HEK293 (cell line): ENCODE data around the gene CUL9.

Experiments
- CTCF ChIA-PET: fragments of 350-600 bp; formaldehyde crosslinking; extraction: SDS; loops from one replicate; lab custom pipeline; 2021; ENCODE audit warnings: antibody characterized with exemption; lab: Yijun Ruan, JAX
- POLR2A ChIA-PET: fragments of 300-600 bp; formaldehyde crosslinking; extraction: SDS; loops from one replicate; lab custom pipeline; 2020; ENCODE audit warnings: antibody characterized with exemption, inconsistent platforms; lab: Yijun Ruan, JAX
- H3K27ac ChIP-seq: fragments of 200-500 bp; sonication (Bioruptor generic); 2 replicates; pipeline ENCODE4 v1.5.1; 2014; ENCODE audit warnings: low read depth, low read length, control low read depth, inconsistent platforms; ENCODE audit errors: extremely low read depth
- H3K36me3 ChIP-seq, 2 experiments: fragments of 200-500 bp in 1 of 2; sonication (Bioruptor generic) in 1 of 2; 1 replicate in 1 of 2; 2 replicates in 1 of 2; pipeline ENCODE4 v1.5.1; 2014 to 2017; ENCODE audit warnings: inconsistent platforms in 2 of 2, low read length in 2 of 2; ENCODE audit not compliant: control insufficient read depth in 2 of 2, insufficient read depth in 1 of 2
- H3K4me1 ChIP-seq: fragments of 200-500 bp; sonication (Bioruptor generic); 2 replicates; pipeline ENCODE4 v1.5.1; 2014; ENCODE audit warnings: mild to moderate bottlenecking, low read length, inconsistent platforms; ENCODE audit not compliant: control insufficient read depth, insufficient read depth
- H3K4me3 ChIP-seq: 2 replicates; pipeline ENCODE4 v1.5.1; 2011; ENCODE audit warnings: low read depth, mild to moderate bottlenecking, control low read depth, low read length, moderate library complexity
- H3K9me3 ChIP-seq: fragments of 200-500 bp; sonication (Bioruptor generic); 2 replicates; pipeline ENCODE4 v1.5.1; 2014; ENCODE audit warnings: low read depth, low read length, inconsistent platforms; ENCODE audit not compliant: control insufficient read depth, insufficient read depth
- KLF10 ChIP-seq: fragments of 450-650 bp; IDR thresholded peaks from 2 replicates; pipeline ENCODE4 v1.5.1; 2018; ENCODE audit warnings: missing biosample characterization, mild to moderate bottlenecking, missing genetic modification characterization
- KLF17 ChIP-seq: fragments of 450-650 bp; formaldehyde crosslinking; IDR thresholded peaks from 2 replicates; pipeline ENCODE4 v1.5.1; 2016; ENCODE audit warnings: missing biosample characterization, missing genetic modification characterization
- KLF7 ChIP-seq: fragments of 450-650 bp; formaldehyde crosslinking; IDR thresholded peaks from 2 replicates; pipeline ENCODE4 v1.5.1; 2016; ENCODE audit warnings: missing biosample characterization, missing genetic modification characterization, borderline replicate concordance
- KLF9 ChIP-seq: fragments of 450-650 bp; formaldehyde crosslinking; IDR thresholded peaks from 2 replicates; pipeline ENCODE4 v1.5.1; 2016; ENCODE audit warnings: missing biosample characterization, missing genetic modification characterization, low read depth
- ZBTB10 ChIP-seq: fragments of 450-650 bp; formaldehyde crosslinking; IDR thresholded peaks from 2 replicates; pipeline ENCODE4 v1.5.1; 2016; ENCODE audit warnings: missing biosample characterization, missing genetic modification characterization
- ZBTB17 ChIP-seq: fragments of 450-650 bp; formaldehyde crosslinking; IDR thresholded peaks from 2 replicates; pipeline ENCODE4 v1.5.1; 2016; ENCODE audit warnings: missing biosample characterization, missing genetic modification characterization
- ZBTB7A ChIP-seq: fragments of 450-650 bp; formaldehyde crosslinking; IDR thresholded peaks from 2 replicates; pipeline ENCODE4 v1.5.1; 2016; ENCODE audit warnings: low read depth, missing biosample characterization, missing genetic modification characterization
- ZNF114 ChIP-seq: fragments of 450-650 bp; formaldehyde crosslinking; IDR thresholded peaks from 2 replicates; pipeline ENCODE4 v1.5.0; 2017; ENCODE audit warnings: missing biosample characterization, missing genetic modification characterization
- ZNF133 ChIP-seq: fragments of 450-650 bp; formaldehyde crosslinking; IDR thresholded peaks from 2 replicates; pipeline ENCODE4 v1.5.1; 2016; ENCODE audit warnings: missing biosample characterization, missing genetic modification characterization
- ZNF155 ChIP-seq: fragments of 450-650 bp; formaldehyde crosslinking; IDR thresholded peaks from 2 replicates; pipeline ENCODE4 v1.5.1; 2016; ENCODE audit warnings: missing biosample characterization, missing genetic modification characterization
- ZNF169 ChIP-seq: fragments of 450-650 bp; formaldehyde crosslinking; IDR thresholded peaks from 2 replicates; pipeline ENCODE4 v1.5.1; 2016; ENCODE audit warnings: missing biosample characterization, missing genetic modification characterization
- ZNF274 ChIP-seq, 2 experiments: fragments of 200-500 bp in 1 of 2; fragments of 450-650 bp in 1 of 2; sonication (Bioruptor generic) in 1 of 2; formaldehyde crosslinking in 1 of 2; IDR thresholded peaks; 2 replicates each; pipeline versions ENCODE4 v1.5.1 to v1.6.1; 2014 to 2016; ENCODE audit warnings: borderline replicate concordance in 1 of 2, inconsistent platforms in 1 of 2, low read length in 1 of 2, missing biosample characterization in 1 of 2, missing genetic modification characterization in 1 of 2
- ZNF391 ChIP-seq: fragments of 450-650 bp; formaldehyde crosslinking; IDR thresholded peaks from 2 replicates; pipeline ENCODE4 v1.5.1; 2016; ENCODE audit warnings: low read depth, missing biosample characterization, missing genetic modification characterization, borderline replicate concordance
- ZNF558 ChIP-seq: fragments of 450-650 bp; formaldehyde crosslinking; IDR thresholded peaks from 2 replicates; pipeline ENCODE4 v1.5.1; 2016; ENCODE audit warnings: missing biosample characterization, missing genetic modification characterization
- ZNF561 ChIP-seq: fragments of 450-650 bp; IDR thresholded peaks from 2 replicates; pipeline ENCODE4 v1.5.1; 2018; ENCODE audit warnings: missing biosample characterization, missing genetic modification characterization, borderline replicate concordance
- ZNF830 ChIP-seq: fragments of 450-650 bp; IDR thresholded peaks from 2 replicates; pipeline ENCODE4 v1.5.0; 2018; ENCODE audit warnings: missing biosample characterization, missing genetic modification characterization, low read depth, mild to moderate bottlenecking, moderate library complexity
- ZNF837 ChIP-seq: fragments of 450-650 bp; formaldehyde crosslinking; IDR thresholded peaks from 2 replicates; pipeline ENCODE4 v1.5.1; 2016; ENCODE audit warnings: missing biosample characterization, missing genetic modification characterization
- ZSCAN4 ChIP-seq: fragments of 450-650 bp; formaldehyde crosslinking; IDR thresholded peaks from 2 replicates; pipeline ENCODE4 v1.5.1; 2017; ENCODE audit warnings: missing biosample characterization, missing genetic modification characterization

CUL9 gene

DNA sequence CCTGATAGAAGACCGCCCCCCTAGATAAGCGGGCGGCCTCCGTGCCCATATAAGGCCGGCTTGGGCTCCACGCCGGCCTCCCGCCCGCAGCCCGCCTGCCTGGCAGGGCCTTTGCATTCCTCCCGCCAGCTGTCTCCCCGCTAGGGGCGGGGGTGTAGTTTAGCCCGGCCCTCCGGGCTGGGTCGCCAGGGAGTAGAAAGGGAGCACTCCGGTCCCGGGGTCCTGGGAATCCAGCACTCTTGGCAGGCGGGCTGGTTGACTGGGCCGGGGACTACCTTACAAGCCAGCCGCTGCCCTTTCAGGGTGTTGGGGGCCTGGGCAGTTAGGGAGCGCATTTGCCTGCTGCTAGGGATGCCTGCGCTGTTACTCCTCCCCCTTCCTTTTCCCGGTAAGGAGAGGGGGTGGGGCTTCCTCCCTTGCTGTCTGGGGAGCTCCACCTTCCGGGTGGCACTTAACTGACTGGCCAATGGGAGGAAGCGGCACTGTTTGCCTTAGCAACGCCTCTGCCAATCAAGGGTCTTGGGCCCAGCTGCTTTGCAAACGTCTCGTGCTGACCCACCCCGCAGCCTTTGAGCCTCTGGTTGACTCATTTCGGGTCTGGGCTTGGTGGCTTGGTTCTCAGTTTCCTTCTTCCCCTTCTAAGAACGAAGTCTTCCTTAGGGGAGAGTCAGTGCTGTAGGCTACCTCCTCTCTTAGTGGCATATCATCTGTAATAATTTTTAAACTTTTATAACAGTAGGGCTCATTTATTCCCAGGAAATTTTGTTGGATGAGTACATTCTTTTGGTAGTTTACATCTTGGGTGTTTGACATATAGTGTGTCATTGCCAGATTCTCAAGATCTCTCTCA, 7.5 kb upstream of the CUL9 start (continued):
- TF ChIP-seq KLF9 (peak; percentile 68; the same call in 1 of the 2 replicates), ZNF830 (no peak), KLF7 (no peak), ZSCAN4 (tag by site-specific recombination) (no peak), ZNF155 (no peak), KLF10 (tag by site-specific recombination) (peak; percentile 85), ZNF561 (tag by site-specific recombination) (peak; percentile 82; the same call in 1 of the 2 replicates), ZBTB10 (tag by site-specific recombination) (peak; percentile 90), ZNF114 (tag by site-specific recombination) (no peak), ZBTB7A (tag by site-specific recombination) (no peak), ZNF133 (tag by site-specific recombination) (no peak), ZBTB17 (tag by site-specific recombination) (peak; percentile 85), ZNF274 (IDR thresholded peaks at IDR 0.05; ENCODE audit: low read length) (no peak), ZNF274 (tag by site-specific recombination; IDR thresholded peaks at IDR 0.05; ENCODE audit: borderline replicate concordance) (no peak)

DNA sequence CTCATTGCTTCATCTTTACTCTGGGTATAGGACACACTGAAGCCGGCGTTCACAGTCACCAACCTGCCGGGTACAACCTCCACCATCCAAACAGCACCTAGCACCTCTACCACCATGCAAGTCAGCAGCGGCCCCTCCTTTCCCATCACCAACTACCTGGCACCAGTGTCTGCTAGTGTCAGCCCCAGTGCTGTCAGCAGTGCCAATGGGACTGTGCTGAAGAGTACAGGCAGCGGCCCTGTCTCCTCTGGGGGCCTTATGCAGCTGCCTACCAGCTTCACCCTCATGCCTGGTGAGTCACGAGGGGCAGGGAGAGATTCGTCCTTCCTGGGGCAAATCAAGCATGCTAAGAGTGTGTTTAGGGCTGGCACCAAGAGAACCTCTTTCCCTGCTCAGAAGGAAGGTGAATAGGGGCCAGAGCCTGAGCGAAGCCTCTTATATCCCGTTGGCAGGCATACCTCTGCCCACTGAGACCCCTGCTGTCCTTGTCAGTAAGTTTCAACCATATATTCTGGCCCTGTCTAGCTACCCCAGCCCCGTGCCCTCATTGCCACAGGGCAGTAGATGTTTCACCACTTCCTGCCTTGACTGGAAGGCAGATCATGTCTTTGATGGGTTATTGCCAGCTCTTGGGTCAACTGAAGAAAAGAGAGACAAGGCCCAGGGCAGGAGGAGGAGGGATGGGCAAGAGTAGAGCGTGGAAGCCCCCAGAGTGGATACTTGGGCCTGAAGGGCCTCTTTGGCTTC, 6.1 kb upstream of the CUL9 start:
- Histone ChIP-seq H3K4me3 (no peak overlapping the region), H3K9me3 (no peaks in the 10 kb centered on the region), H3K27ac (no peak overlapping the region), H3K36me3 (peaks cover 25 to 56% of the 10 kb centered on the region in 2 experiments), H3K4me1 (peaks cover 15% of the 10 kb centered on the region)
- POLR2A ChIA-PET, result no interaction called here
- TF ChIP-seq KLF17 (no peak), ZNF830 (no peak), ZBTB7A (tag by site-specific recombination) (no peak), ZNF169 (tag by site-specific recombination) (no peak), ZNF391 (tag by site-specific recombination) (no peak), ZNF837 (tag by site-specific recombination) (no peak), ZNF558 (no peak)
- CTCF ChIA-PET, result interaction anchor here (0.6 to 1.4 kb wide), 4 partner anchors 14 to 142 kb away, joined by 3 read pairs; partner anchors contain the start of gene DNPH1
